NCI-H82 (cell line): ENCODE measurements around the gene VPS4B.
"Not testable (repeated sequence)": the region's sequence is repeated elsewhere in the genome, so short reads cannot be mapped to it uniquely, and the experiment has no call there.

Source experiments
- DNase-seq: peaks from one replicate; lab custom pipeline; 2025; lab: John Stamatoyannopoulos, UW

Gene VPS4B

DNA sequence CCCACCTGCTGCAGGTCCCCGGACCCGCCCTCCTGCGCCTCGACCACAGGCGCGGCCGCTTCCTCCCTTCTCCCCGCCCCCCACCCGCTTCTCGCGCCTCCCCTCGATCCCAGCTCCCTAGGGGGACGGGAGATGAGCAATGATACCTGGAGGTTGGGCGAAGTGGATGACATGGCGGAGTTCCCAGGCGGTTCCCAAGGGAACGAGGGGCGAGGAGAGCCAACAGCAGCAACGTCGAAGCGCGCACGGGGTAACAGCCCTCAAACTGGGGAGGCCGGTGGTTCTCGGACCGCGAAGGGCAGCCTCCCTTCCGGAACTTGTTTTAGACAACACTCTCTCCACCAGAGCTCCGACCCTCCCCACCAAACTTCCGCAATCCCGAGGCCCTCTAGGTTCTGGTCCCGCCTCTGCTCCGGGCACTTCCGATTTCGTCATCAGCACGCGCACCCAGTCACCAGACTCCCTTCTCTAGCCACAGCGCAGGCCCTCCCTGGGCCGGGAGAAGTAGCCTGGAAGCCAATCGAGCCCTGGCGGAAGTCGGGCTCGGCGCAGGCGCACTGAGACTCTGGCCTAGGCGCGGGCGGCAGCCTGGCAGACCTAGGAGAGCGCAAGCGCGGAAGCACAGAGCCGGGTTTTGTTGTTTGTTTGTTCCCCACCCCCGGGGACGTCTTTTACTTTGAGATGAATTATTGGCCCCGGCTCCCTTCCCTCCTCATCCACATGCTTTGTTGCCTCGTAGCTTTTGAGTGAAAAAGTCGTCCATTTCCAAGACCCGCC is at the start of gene VPS4B:
VPS4B (minus strand) TSS at position 390 of the 777 bp plus-strand sequence; CDS start at position 173, 217 bp downstream.
- peak; percentile 99 for DNase-seq

DNA sequence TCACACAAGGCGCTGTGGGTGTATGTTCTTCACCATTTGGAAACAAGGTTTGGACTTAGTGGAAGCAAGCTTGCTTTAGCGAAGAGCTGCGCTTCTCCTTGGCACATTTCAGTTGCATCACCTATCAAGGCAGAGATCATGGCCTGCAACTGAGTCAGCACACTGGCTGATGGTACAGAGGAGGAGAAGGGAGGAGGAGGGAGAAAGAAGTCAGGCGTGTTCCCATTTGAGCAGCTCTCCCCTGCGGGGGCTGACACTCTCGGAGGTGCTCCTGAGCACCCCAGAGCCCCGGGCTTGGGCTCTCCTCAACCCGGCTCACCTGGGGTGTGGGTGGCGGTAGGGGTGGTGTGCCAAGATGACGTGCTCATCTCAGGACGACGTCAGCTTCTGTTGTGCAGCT is 48.5 kb upstream of the VPS4B start:
- no peak for DNase-seq

- no peak for DNase-seq
These were observed 46.3 kb upstream of the VPS4B start for GRCh38 chr18:63468575-63468974.

- DNase-seq = no peak
These were observed 45.4 kb upstream of the VPS4B start for GRCh38 chr18:63467699-63468098.

DNA sequence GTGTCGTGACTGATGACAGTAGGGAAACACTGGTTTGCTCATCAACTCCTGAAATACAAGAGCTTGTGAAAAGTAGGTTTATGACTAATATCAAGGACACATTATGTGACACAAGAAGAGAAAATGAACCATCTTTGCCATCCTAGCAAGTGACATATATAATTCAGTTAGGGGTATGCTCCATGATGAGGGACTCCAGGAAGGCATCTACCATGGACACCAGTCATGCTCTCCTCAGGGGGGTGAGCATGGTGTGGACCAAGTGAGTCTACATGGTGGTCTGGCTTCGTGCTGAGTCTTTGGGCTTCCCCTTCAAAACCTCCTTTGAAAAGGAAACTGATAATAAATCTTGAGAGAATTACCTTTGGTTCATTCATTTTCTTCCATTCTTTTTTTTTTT is 42.8 kb upstream of the VPS4B start:
- no peak for DNase-seq

- no peak for DNase-seq
These were observed 42.2 kb upstream of the VPS4B start for GRCh38 chr18:63464434-63464833.

- DNase-seq = no peak
These were observed 38.1 kb upstream of the VPS4B start for GRCh38 chr18:63460414-63460813.

DNA sequence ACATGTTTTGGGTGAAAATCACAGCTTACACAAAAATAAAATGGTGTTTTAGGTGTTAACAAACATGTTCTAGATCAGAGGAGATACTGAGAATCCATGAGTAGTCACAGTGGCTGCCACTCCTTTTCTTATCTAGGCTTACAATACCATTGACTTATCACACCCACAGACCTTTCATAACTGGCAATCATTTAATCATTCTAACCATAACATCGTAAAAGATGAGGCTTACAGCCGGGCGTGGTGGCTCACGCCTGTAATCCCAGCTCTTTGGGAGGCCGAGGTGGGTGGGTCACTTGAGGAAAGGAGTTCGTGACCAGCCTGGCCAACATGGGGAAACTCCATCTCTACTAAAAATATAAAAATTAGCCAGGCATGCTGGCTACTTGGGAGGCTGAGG is 35.7 kb upstream of the VPS4B start:
- DNase-seq = no peak

DNA sequence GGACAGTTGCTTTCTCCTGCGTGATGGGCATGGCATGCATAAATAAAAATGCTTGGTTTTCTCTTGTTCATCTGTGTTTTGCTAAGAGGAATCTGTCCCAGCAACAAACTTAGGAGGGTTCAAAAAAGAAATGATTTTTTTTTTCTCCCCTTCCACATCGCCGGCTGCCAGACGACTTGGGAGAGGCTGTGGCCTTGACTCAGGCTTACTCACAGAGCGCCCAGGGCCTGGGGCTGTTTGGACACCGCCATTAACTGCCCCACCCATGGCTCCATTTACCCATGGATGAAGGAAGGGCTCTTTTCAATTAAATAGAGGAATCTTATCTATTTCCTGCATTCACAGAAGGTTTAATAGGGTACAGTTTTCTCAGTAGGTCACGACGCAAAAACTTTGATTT is 32.2 kb upstream of the VPS4B start:
- DNase-seq = no peak

DNA sequence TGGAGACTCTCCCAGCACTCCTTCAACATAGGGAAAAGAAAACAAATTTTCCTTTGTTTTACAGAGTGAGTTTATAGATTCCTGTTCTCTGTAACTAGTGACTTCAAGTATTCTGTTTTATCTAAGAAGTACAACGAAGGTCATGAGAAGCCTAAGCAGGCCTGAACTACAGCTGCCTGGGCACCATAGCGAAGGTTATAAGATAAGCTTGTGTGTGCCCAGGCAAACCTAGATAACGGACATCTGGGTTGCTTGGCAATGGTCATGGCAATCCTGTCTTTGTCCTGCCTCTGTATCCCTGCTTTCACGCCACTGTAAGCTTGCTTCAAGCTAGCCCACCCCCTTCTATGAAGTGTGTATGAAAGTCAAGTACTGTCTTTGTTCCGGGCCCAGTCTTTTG is 30.5 kb upstream of the VPS4B start:
- DNase-seq = not testable (repeated sequence)

DNA sequence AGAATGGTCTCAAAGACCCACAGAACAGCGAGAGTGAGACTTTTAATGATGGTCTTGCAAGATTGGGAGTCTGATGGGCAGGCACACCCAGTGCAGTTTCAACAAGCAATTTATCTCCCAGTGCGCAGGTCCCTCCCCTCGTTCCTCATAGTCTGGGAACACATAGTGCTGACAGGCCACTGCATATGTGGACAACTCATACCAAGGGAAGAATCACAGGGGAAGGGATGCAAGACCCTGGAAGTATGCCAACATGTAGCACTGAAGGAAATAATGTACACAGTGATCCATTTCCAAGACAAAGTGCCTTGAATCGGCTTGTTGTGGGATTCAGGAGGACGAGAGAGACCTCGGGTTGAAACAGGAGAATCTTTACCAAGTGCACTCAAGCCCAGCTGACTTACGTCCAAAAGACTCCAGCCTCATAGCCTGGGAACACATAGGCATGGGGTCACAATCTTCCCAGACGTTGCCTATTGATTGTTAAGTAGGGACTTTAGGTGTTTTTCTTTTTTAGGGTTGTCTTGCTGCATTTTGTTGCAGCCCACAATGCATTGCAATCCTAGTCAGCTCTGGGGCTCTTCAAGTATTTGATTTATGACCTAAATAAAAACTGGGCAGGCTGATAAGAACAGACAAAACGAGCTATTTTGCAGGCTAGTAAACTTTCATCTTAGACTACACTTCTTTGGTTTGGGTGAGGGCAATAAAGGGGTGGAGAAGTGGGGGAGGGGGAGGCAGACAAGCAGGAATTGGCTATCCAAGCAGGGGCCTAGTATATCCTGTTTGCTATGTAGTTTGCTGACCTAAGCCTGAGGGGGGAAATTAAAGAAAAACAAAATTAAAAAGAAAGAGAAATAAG is 29.8 kb upstream of the VPS4B start:
- DNase-seq = no peak

- no peak for DNase-seq
These were observed 27.1 kb upstream of the VPS4B start for GRCh38 chr18:63449426-63449825.

DNA sequence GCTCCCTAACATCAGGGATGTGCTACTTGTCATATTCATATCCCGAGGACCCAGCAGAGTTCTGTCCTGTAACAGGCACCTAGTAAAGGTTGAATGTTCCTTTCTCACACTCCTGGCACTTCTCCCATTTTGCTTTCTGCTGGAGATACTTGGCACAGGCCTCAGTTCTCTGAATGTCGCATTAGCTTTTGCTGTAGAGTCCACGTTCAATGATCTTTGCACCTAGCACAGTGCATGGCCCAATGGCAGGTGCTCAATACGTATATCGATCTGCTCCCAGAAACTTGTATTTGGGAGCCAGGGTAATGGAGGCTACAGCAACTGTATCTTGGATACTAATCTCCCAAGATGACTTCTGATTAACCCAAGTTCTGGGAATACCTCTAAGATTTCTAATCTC is 24.8 kb upstream of the VPS4B start:
- no peak for DNase-seq

DNA sequence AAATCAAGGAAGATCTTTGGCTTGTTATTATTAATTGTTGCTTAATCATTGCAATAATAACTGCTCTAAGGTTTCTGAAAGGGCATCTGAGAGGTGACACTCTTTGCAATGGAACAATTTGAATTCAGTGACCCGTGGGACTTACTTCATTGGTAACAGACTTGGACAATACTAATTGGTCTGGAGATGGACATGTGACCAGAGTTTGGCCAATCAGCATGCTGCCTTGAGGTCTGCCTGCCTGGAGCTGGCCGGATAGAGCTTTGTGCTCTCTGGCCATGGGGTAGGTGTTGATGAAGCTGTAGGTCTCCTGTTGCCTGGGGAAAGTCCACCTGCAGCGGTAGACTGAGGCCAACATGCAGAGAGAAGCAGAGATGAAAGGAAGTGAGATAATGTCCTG is 24.0 kb upstream of the VPS4B start:
- no peak for DNase-seq

GRCh38 chr18:63445037-63445436 is 22.8 kb upstream of the VPS4B start:
- DNase-seq = no peak

DNA sequence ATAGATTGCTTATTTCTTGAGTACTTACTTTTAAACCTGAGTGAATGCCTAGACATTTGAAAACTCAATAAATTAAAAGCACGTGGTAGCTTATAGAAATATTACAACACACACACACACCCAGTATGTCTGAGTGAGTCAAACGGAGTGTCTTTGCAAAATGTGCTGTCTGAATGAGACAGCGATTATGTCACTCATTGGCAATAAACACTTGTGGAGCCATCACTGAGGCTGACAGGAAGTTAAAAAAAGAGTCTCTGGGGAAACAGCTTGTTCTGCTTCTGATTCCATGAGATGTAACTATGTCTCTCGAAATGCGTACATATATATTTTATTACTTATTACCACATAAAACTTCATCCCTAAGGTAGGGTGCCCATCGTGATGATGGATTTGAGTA is 22.3 kb upstream of the VPS4B start:
- no peak for DNase-seq

- no peak for DNase-seq
These were observed 21.6 kb upstream of the VPS4B start for GRCh38 chr18:63443829-63444228.

DNA sequence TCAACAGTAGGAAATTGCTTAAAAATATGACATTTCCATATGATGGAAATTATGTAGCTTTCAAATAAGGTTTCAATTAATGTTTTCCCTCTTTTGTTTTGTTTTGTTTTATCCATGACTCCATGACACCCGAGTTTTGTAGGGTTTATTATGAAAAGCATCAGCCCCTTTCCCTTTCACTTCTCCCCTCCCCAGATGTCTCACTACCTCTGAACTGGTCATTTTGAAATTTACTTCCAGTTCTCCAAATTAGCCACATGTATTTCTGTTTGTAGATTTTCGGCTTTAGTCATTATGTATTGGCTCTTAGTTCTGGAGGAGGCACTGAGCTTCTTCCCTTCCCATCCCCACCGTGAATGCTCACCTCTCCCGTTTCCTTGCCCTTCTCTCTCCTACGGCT is 18.6 kb upstream of the VPS4B start:
- DNase-seq = no peak

GRCh38 chr18:63440219-63440618 is 17.9 kb upstream of the VPS4B start:
- DNase-seq = no peak

DNA sequence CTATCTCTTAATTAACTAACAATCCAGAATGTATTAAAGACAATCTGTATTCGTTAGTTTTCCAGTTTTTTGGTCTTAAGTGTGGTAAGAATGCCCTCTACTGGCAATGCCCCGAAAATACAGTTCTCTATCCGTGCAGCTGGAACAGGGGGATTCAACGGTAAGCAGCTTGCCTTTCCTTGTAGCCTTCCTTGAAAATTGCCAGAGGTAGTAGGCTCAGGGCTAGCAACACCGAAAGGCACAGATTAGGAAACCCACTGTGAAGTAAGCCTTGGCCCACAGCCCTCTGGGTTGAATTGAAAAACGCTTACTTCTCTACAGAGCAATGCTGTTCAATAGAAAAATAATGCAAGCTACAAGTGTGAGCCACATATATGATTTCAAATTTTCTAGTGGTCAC is 17.1 kb upstream of the VPS4B start:
- peak; percentile 79 for DNase-seq

GRCh38 chr18:63438181-63438580 is 15.9 kb upstream of the VPS4B start:
- no peak for DNase-seq

GRCh38 chr18:63433334-63433866 is 11.1 kb upstream of the VPS4B start:
- no peak for DNase-seq

DNA sequence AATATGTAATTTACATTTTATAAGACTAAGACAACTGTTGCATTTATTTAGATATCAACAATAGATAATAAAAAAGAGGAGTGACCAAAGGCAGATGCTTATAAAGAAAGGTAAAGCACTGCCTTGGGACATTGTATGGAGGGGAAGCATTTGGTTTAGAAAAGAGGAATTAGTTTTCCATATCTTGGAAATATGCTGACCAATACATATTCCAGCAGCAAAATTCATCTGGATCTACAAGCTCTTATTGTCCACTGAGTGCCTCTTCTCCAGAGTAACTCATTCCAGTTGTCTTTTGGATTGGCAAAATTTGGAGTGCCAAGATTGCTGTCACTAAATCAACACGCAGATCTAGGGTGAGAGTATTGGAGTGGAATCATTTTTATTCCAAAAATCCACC is 8.9 kb upstream of the VPS4B start:
- DNase-seq = no peak
